ENCODE results near the gene SERPINA5.

SERPINA5 gene

GRCh38 chr14:94581127-94581999 is at the start of gene SERPINA5:
TSS of gene SERPINA5 (plus strand) at chr14:94581426. CDS start at chr14:94587363, 5,937 bp downstream.
- DNase-seq, result no peak

GRCh38 chr14:94532447-94532846 is 48.8 kb upstream of the SERPINA5 start:
- DNase-seq, result no peak

- no peak for DNase-seq
These were observed 45.7 kb upstream of the SERPINA5 start for GRCh38 chr14:94535506-94535905.

GRCh38 chr14:94536836-94537235 is 44.4 kb upstream of the SERPINA5 start:
- DNase-seq, result no peak

- no peak for DNase-seq
These were observed 43.0 kb upstream of the SERPINA5 start for GRCh38 chr14:94538070-94538740.

- no peak for DNase-seq
These were observed 42.0 kb upstream of the SERPINA5 start for GRCh38 chr14:94539181-94539580.

- DNase-seq, result no peak
These were observed 41.0 kb upstream of the SERPINA5 start for GRCh38 chr14:94540031-94540794.

- no peak for DNase-seq
These were observed 39.8 kb upstream of the SERPINA5 start for GRCh38 chr14:94541234-94541975.

- DNase-seq, result no peak
These were observed 39.0 kb upstream of the SERPINA5 start for GRCh38 chr14:94542111-94542810.

GRCh38 chr14:94542811-94543440 is 38.3 kb upstream of the SERPINA5 start:
- no peak for DNase-seq

GRCh38 chr14:94543449-94544124 is 37.6 kb upstream of the SERPINA5 start:
- DNase-seq, result no peak

- DNase-seq, result no peak
These were observed 36.5 kb upstream of the SERPINA5 start for GRCh38 chr14:94544726-94545125.

GRCh38 chr14:94545131-94545841 is 35.9 kb upstream of the SERPINA5 start:
- DNase-seq, result no peak

- no peak for DNase-seq
These were observed 34.0 kb upstream of the SERPINA5 start for GRCh38 chr14:94547151-94547680.

GRCh38 chr14:94547726-94548125 is 33.5 kb upstream of the SERPINA5 start:
- no peak for DNase-seq

GRCh38 chr14:94548131-94548998 is 32.9 kb upstream of the SERPINA5 start:
- DNase-seq, result no peak

- DNase-seq, result peak in 1 of 2 experiments; percentile 64
These were observed 31.9 kb upstream of the SERPINA5 start for GRCh38 chr14:94548999-94549985.

- no peak for DNase-seq
These were observed 31.2 kb upstream of the SERPINA5 start for GRCh38 chr14:94550041-94550440.
